ENCODE results near the gene NHEJ1. TPM values are rescaled to one million over a fixed set of nuclear protein-coding genes. Genes with fewer than 3 reads are reported as not detected.
A peak's percentile ranks its signal among the peaks of the same experiment; 100 is the strongest.

The NHEJ1 gene
- total RNA-seq, 1 donor, result 23.8 TPM

- H3K4me3 ChIP-seq (ENCODE audit: low read depth, low read length), result no peak overlapping the region
- DNase-seq (ENCODE audit: low read depth), result no peak
- TF ChIP-seq, protein P1, sequence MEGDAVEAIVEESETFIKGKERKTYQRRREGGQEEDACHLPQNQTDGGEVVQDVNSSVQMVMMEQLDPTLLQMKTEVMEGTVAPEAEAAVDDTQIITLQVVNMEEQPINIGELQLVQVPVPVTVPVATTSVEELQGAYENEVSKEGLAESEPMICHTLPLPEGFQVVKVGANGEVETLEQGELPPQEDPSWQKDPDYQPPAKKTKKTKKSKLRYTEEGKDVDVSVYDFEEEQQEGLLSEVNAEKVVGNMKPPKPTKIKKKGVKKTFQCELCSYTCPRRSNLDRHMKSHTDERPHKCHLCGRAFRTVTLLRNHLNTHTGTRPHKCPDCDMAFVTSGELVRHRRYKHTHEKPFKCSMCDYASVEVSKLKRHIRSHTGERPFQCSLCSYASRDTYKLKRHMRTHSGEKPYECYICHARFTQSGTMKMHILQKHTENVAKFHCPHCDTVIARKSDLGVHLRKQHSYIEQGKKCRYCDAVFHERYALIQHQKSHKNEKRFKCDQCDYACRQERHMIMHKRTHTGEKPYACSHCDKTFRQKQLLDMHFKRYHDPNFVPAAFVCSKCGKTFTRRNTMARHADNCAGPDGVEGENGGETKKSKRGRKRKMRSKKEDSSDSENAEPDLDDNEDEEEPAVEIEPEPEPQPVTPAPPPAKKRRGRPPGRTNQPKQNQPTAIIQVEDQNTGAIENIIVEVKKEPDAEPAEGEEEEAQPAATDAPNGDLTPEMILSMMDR (IDR thresholded peaks at IDR 0.05; ENCODE audit: insufficient read depth, low read length), result no peak
Observed at GRCh38 chr2:219163156-219163555, 2.5 kb upstream of the NHEJ1 start.

- H3K4me3 ChIP-seq (ENCODE audit: low read depth, low read length), result peak overlapping the region; percentile 89
- no peak for DNase-seq (ENCODE audit: low read depth)
- TF ChIP-seq, protein P1 (IDR thresholded peaks at IDR 0.05; ENCODE audit: insufficient read depth, low read length), result no peak
Observed at GRCh38 chr2:219161097-219161496, 482 bp upstream of the NHEJ1 start.

DNA sequence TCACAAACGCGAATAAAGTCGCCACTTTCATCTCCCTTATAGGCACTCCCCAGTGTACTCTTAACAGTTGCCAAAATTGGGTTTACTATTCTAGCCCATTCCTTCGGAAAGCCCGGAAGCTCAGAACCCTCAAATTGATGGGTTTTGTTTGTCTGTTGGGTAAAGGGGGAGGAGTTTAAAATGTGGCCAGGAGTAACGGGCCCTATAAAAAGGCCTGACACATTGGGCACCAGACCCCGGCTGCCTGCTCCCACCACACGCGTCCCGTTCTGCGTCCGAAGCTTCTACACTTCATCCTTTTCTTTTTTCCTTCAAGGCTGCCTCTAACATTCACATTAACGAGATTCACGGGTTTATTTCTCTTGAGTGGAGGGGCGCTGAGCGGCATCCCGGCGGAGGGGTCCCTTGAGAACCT lies 837 bp downstream of the NHEJ1 start:
- DNase-seq (ENCODE audit: low read depth), result no peak
- peak overlapping the region; percentile 89 for H3K4me3 ChIP-seq (ENCODE audit: low read depth, low read length)
- TF ChIP-seq, protein P1 (IDR thresholded peaks at IDR 0.05; ENCODE audit: insufficient read depth, low read length), result no peak

DNA sequence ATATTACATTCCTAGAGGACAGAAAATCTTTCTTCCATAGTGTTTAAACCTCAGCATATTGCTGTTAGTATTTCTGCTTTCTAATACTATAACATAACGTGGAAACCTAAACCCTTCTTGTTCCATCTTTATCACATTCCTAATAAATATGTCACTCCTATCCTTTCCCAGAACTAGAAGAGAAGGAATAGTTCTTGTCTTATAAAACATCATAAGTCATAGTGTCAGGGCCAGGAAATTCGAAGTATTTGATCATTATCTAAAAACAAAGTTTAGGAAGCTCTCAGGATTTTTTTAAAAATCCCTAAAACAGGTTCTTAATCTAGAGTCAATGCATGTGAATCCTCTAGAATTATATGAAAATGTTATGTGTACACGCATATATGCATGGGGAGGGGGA lies 2.0 kb downstream of the NHEJ1 start:
- TF ChIP-seq, protein P1 (IDR thresholded peaks at IDR 0.05; ENCODE audit: insufficient read depth, low read length), result no peak
- no peak overlapping the region for H3K4me3 ChIP-seq (ENCODE audit: low read depth, low read length)
- DNase-seq (ENCODE audit: low read depth), result peak; percentile 25

DNA sequence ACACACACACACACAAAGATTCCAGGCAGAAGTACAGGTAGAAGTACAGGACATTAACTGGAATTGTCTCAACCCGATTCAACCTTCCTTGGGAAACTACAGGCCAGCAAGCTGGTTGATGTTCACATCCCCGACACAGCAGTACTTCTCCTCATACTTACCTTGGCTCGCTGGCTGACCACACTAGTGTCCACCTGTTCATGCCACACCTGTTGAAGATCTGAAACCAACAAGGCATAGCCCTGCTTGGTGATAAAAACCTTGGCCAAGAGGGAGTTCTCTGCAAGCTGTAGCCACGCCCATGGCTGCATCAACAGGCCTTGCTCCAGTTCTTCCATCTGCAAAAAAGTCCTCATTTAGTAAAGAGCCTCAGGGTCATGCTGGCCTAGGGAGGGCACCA lies 2.6 kb downstream of the NHEJ1 start:
- H3K4me3 ChIP-seq (ENCODE audit: low read depth, low read length), result no peak overlapping the region
- no peak for DNase-seq (ENCODE audit: low read depth)
- TF ChIP-seq, protein P1 (IDR thresholded peaks at IDR 0.05; ENCODE audit: insufficient read depth, low read length), result no peak

DNA sequence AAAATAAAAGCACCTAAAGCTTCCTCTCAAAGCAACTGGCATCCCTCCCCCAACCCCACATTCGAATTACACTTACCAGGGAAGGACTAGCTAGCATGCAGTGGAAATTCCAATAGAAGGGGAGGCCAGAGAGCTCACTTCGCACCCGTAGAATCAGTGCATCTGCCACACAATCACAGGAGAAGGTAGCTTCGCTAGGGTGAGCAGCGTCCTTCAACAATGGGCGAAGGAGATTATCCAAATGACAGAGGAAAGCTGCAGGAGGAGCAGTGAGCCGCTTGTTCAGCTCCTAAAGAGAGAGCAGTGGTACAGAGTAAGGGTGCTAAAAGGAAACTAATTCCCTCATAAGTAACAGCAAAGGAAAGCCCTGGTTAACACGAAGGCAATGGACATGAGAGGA lies 3.2 kb downstream of the NHEJ1 start:
- H3K4me3 ChIP-seq (ENCODE audit: low read depth, low read length), result no peak overlapping the region
- TF ChIP-seq, protein P1 (IDR thresholded peaks at IDR 0.05; ENCODE audit: insufficient read depth, low read length), result no peak
- DNase-seq (ENCODE audit: low read depth), result no peak

- H3K4me3 ChIP-seq (ENCODE audit: low read depth, low read length), result no peak overlapping the region
- TF ChIP-seq, protein P1 (IDR thresholded peaks at IDR 0.05; ENCODE audit: insufficient read depth, low read length), result peak; percentile 36
- peak; percentile 87 for DNase-seq (ENCODE audit: low read depth)
Observed at GRCh38 chr2:219155054-219155644, 5.5 kb downstream of the NHEJ1 start.
